HG03039 (cell line): ENCODE data around the gene THEM4.
"Not testable (repeated sequence)": the region's sequence is repeated elsewhere in the genome, so short reads cannot be mapped to it uniquely, and the experiment has no call there.

Source experiments
- ATAC-seq: cut with Tn5 transposase; IDR thresholded peaks from one replicate; pipeline ENCODE4 v1.9.1; 2021; ENCODE audit warnings: mild to moderate bottlenecking, moderate library complexity; ENCODE audit not compliant: unreplicated experiment

The THEM4 gene

DNA sequence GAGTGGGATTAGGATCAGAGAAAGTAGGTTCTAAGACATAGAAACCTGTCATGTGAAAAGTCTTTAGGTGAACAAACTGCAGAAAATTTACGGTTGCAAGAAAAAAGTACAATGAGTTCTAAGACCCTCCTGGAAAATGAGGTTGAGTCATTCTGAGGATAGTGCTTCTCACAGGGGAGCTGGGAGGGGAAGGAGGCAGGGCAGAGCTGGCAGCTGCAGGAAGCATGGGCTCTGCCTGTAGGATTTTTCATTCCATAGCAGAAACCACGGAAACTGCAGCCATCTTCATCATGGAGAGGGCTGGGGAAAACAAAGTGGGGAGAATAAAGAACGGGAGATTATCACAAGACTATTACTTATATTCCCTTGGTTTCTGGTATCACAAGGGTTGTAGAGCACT, 25.8 kb upstream of the THEM4 start:
- no peak for ATAC-seq

- ATAC-seq: no peak
Observed at GRCh38 chr1:151934048-151934493, 24.8 kb upstream of the THEM4 start.

DNA sequence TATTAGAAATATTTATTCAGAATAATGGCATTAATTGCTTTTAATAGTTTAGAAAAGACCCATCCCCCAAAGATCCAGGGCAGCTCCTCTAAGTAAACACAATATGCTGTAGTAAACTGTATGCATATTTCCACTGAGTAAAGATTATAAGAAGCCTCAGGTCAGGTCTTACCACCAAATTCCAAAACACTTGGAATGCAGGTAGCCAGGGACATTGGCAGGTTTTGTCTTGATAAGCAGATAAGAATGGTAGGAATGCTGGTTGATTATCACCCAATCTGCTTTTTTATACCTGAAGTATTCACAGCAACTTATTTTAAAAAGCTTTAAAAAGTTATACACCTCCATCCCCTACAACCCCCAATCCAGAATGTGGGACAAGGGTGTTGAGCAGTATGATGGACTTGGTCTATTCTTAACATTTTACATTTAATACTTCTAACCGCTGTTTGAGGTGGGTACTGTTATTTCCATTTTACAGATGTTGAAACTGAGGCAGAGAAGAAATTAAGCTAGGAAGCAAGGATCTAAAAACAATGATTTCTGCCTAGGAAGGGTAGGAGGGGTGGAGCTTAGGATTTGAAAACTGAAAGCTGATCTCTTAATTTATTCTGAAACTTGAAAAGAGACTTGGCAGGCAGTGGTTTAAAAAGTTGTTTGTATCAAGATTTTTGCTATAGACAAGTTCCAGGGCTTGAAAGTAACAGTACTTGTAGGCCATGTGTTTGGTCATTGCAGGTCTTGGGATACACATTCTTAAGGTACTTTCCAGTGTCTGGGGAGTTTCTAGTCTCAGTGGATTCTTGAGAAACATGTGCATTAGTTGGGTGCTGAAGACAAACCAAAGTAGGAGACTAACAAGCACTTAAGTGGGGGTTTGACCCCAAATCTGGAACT, 15.6 kb upstream of the THEM4 start:
- no peak for ATAC-seq

GRCh38 chr1:151923422-151923821, 14.1 kb upstream of the THEM4 start:
- no peak for ATAC-seq

- ATAC-seq: no peak
Observed at GRCh38 chr1:151920149-151920548, 10.8 kb upstream of the THEM4 start.

- no peak for ATAC-seq
Observed at GRCh38 chr1:151918819-151919610, 9.7 kb upstream of the THEM4 start.

DNA sequence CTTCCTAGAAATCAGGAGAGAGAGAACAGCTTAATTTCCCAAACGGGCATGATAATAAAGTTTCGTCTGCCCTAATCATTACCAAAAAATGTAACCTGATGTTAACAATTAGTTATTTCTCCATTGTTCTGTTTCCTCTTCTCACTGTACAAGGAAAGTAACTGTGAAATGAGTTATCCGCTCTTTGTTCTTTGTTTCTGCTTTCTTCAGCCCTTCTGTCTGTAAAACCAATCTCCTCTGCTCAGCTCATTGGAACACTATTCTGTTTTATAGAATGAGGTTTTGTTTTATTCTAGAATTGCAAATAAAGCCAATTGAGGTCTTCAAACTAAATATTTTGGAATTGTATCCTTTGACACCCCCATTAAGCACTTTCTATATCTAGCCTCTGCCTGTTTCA, 8.8 kb upstream of the THEM4 start:
- no peak for ATAC-seq

- ATAC-seq: no peak
Observed at GRCh38 chr1:151916726-151917370, 7.5 kb upstream of the THEM4 start.

DNA sequence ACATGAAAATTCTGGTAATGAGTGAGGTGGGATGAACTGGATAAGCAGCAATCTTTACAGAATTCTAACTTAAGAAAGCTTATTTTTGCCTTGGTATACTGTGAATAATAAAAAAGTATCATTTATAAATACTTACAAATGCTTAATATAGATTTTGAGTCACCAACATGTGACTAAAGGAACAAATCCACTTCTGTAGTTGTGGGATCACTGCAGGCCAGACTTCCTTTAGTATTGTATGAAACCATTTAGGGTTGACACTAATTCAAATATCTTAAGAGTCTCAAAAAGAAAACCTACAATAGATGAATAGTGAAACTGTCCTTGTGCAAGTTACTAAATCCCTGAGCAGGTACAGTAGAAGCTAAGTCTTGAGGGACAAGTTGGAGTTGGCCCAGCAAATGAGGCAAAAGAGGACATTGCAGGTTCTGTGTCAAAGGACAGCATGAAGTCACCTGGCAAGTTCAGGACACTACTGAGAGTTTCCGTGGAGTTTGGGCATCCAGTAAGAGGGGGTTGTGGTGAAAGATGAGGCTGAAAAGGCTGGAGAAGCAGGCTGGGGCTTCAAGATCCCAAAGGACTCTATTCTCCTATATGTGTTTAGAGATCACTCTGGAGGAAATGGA, 5.9 kb upstream of the THEM4 start:
- no peak for ATAC-seq

DNA sequence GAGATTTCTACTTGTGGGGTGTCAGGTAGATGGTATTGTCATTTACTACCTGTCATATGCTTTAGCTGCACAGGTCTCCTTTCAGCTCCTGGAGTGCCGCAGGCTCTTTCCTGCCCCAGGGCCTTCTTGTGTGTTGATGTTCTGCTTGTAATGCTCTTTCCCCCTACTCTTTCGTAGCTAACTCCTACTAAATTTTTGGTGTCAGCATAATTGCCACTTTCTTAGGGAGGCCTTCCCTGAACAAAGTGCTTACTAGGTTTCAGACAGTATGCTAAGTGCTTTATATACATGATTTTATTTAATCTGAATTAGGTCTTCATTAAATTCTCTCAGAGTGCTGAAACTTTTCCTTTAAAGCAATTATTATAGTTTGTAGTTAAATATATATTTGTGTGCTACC, 4.8 kb upstream of the THEM4 start:
- no peak for ATAC-seq

GRCh38 chr1:151912973-151913372, 3.7 kb upstream of the THEM4 start:
- ATAC-seq: no peak

- ATAC-seq: no peak
Observed at GRCh38 chr1:151908228-151908691, 1.1 kb downstream of the THEM4 start.

GRCh38 chr1:151907363-151908139, 1.8 kb downstream of the THEM4 start:
- no peak for ATAC-seq

DNA sequence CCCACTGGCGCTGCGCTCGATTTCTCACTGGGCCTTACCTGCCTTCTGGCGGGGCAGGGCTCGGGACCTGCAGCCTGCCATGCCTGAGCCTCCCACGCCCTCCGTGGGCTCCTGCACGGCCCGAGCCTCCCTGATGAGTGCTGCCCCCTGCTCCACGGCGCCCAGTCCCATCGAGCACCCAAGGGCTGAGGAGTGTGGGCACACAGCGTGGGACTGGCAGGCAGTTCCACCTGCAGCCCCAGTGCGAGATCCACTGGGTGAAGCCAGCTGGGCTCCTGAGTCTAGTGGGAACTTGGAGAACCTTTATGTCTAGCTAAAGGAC, 3.0 kb downstream of the THEM4 start:
- not testable (repeated sequence) for ATAC-seq

DNA sequence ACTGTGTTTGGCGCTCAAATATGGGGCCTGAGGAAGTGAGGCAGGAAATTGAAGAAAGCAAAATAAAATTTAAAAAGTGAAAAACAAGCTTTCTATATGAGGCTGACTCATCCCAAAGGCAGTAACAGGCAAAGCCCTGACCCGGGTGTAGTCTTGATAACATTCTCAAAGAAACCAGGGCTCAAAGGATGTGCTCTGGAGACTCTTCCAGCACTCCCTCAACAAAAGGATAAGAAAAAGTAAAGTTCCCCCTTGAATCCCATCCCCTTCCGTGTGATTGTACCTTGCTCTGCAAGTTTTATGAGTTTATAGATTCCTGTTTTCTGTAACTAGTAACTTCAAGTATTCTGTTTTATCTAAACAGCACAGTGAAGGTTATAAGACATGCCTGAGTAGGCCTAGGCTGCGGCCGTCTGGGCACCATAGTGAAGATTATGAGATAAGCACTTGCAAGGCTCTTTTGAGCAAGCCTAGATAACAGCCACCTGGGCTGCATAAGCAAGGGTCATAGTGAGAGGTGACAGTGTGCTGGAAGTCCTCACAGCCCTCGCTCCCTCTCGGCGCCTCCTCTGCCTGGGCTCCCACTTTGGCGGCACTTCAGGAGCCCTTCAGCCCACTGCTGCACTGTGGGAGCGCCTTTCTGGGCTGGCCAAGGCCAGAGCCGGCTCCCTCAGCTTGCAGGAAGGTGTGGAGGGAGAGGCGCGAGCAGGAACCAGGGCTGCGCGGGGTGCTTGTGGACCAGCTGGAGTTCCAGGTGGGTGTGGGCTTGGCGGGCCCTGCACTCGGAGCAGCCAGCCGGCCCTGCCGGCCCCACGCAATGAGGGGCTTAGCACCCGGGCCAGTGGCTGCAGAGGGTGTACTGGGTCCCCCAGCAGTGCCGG, 3.6 kb downstream of the THEM4 start:
- ATAC-seq: not testable (repeated sequence)

DNA sequence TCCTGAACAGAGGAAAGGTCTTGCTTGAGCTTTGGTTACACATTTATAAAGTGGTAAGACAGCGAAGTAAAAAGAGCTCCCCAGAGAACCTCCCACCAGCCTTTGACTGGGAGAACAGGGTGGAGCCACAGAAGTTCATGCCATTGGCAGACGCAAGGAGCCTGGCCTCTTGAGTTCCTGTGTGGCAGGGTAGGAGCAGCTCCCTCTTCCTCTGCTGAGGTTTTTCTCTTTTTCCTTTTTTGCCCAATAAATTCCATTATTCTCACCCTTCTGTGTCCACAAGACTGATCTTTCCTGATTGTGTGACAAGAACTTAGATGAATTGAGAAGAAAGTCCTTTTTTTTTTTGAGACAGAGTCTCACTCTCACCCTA, 4.3 kb downstream of the THEM4 start:
- ATAC-seq: no peak

GRCh38 chr1:151902858-151903257, 6.5 kb downstream of the THEM4 start:
- ATAC-seq: no peak

DNA sequence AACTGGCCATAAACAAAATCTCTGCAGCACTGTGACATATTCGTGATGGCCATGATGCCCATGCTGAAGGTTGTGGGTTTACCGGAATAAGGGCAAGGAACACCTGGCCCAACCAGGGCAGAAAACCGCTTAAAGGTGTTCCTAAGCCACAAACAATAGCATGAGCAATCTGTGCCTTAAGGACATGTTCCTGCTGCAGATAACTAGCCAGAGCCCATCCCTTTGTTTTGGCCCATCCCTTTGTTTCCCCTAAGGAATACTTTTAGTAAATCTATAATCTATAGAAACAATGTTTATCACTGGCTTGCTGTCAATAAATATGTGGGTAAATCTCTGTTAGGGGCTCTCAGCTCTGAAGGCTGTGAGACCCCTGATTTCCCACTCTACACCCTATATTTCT, 8.5 kb downstream of the THEM4 start:
- not testable (repeated sequence) for ATAC-seq

GRCh38 chr1:151898519-151898991, 10.8 kb downstream of the THEM4 start:
- no peak for ATAC-seq
